BLaER1 treated with 17β-estradiol and CSF1 and Interleukin-3, amounts not matched to agents 10 nM and 100 nM (cell line): Measurements from ENCODE around the gene FAM187B.

Source experiments
- H3K27ac ChIP-seq, 11 experiments: shearing (Covaris generic); formaldehyde crosslinking; 2 replicates each; pipeline ENCODE4 v1.8.1; 2022
- H3K27me3 ChIP-seq, 11 experiments: shearing (Covaris generic); formaldehyde crosslinking; 2 replicates each; pipeline ENCODE4 v1.8.1; 2022
- H3K36me3 ChIP-seq, 11 experiments: shearing (Covaris generic); formaldehyde crosslinking; 2 replicates each; pipeline ENCODE4 v1.8.1; 2022
- H3K4me1 ChIP-seq, 10 experiments: shearing (Covaris generic); formaldehyde crosslinking; 2 replicates each; pipeline ENCODE4 v1.8.1; 2022
- H3K4me2 ChIP-seq, 11 experiments: shearing (Covaris generic); formaldehyde crosslinking; 2 replicates each; pipeline ENCODE4 v1.8.1; 2022
- H3K4me3 ChIP-seq, 10 experiments: shearing (Covaris generic); formaldehyde crosslinking; 2 replicates each; pipeline ENCODE4 v1.8.1; 2022
- H3K9ac ChIP-seq, 11 experiments: shearing (Covaris generic); formaldehyde crosslinking; 2 replicates each; pipeline ENCODE4 v1.8.1; 2022
- H3K9me3 ChIP-seq, 11 experiments: shearing (Covaris generic); formaldehyde crosslinking; replicated peaks in 1 of 11; 2 replicates each; pipeline ENCODE4 v1.8.1; 2022
- H4K20me1 ChIP-seq, 11 experiments: shearing (Covaris generic); formaldehyde crosslinking; 2 replicates each; pipeline ENCODE4 v1.8.1; 2022
- Cebpa-rat ChIP-seq, 11 experiments: shearing (Covaris generic); IDR thresholded peaks; 2 replicates each; pipeline ENCODE4 v1.8.1; 2022

The FAM187B gene

GRCh38 chr19:35212241-35212640 is 16.3 kb downstream of the FAM187B start:
- Histone ChIP-seq H3K4me2 (peak overlapping the region; percentile 81 to 97 (median 92)), H3K27me3 (no peaks in the 10 kb centered on the region), H3K4me1 (peaks cover 73 to 96% (median 90%) of the 10 kb centered on the region in 10 experiments), H3K9me3 (peaks cover 3 to 22% (median 10%) of the 10 kb centered on the region in 11 experiments; a peak in 19 of 22 replicates), H3K9ac (peak overlapping the region; percentile 56 to 78 (median 71); a peak in 21 of 22 replicates), H3K27ac (peak overlapping the region; percentile 80 to 90 (median 83)), H4K20me1 (no peaks in the 10 kb centered on the region), H3K4me3 (peak overlapping the region in 6 of 10 experiments; percentile 6 to 31 (median 14); a peak in 5 of 20 replicates), H3K36me3 (no peaks in the 10 kb centered on the region)
- no peak for TF ChIP-seq Cebpa-rat (IDR thresholded peaks at IDR 0.05)

GRCh38 chr19:35211545-35212230 is 16.9 kb downstream of the FAM187B start:
- peak overlapping the region; percentile 56 to 78 (median 71); a peak in 21 of 22 replicates for H3K9ac ChIP-seq
- peak; percentile 60 to 93 (median 84); a peak in 20 of 22 replicates for TF ChIP-seq Cebpa-rat (IDR thresholded peaks at IDR 0.05)
- H3K27me3 ChIP-seq = no peaks in the 10 kb centered on the region
- H3K36me3 ChIP-seq = no peaks in the 10 kb centered on the region
- peak overlapping the region in 7 of 10 experiments; percentile 6 to 31 (median 16); a peak in 6 of 20 replicates for H3K4me3 ChIP-seq
- peak overlapping the region; percentile 80 to 90 (median 83) for H3K27ac ChIP-seq
- peaks cover 73 to 97% (median 91%) of the 10 kb centered on the region in 10 experiments for H3K4me1 ChIP-seq
- H3K4me2 ChIP-seq = peak overlapping the region; percentile 81 to 97 (median 92)
- no peaks in the 10 kb centered on the region for H4K20me1 ChIP-seq
- H3K9me3 ChIP-seq = peaks cover under 1 to 16% (median 5%) of the 10 kb centered on the region in 11 experiments; a peak in 16 of 22 replicates

GRCh38 chr19:35209646-35210045 is 18.9 kb downstream of the FAM187B start:
- H3K27ac ChIP-seq = peak overlapping the region in 7 of 11 experiments; percentile 24 to 87 (median 82); a peak in 8 of 22 replicates
- TF ChIP-seq Cebpa-rat (IDR thresholded peaks at IDR 0.05) = no peak
- H3K9ac ChIP-seq = no peak overlapping the region

GRCh38 chr19:35208121-35208520 is 20.4 kb downstream of the FAM187B start:
- Histone ChIP-seq H3K27me3 (no peaks in the 10 kb centered on the region), H3K9me3 (peaks cover 0 to 11% (median 0%) of the 10 kb centered on the region in 11 experiments; a peak in 6 of 22 replicates), H4K20me1 (no peaks in the 10 kb centered on the region), H3K4me1 (peaks cover 70 to 95% (median 88%) of the 10 kb centered on the region in 10 experiments), H3K9ac (peak overlapping the region in 1 of 11 experiments; percentile 55; a peak in 1 of 22 replicates), H3K27ac (peak overlapping the region in 3 of 11 experiments; percentile 78 to 79 (median 78); a peak in 4 of 22 replicates), H3K4me2 (peak overlapping the region in 9 of 11 experiments; percentile 19 to 89 (median 77); a peak in 14 of 22 replicates), H3K4me3 (no peak overlapping the region), H3K36me3 (no peaks in the 10 kb centered on the region)
- TF ChIP-seq Cebpa-rat (IDR thresholded peaks at IDR 0.05) = no peak

More at GRCh38 chr19:35209646-35210045, 18.9 kb downstream of the FAM187B start:
- Histone ChIP-seq H3K4me1 (peaks cover 76 to 97% (median 91%) of the 10 kb centered on the region in 10 experiments), H3K9me3 (peaks cover 0 to 11% (median 0%) of the 10 kb centered on the region in 11 experiments; a peak in 6 of 22 replicates), H3K4me2 (peak overlapping the region in 6 of 11 experiments; percentile 81 to 93 (median 90); a peak in 11 of 22 replicates), H4K20me1 (no peaks in the 10 kb centered on the region), H3K27me3 (no peaks in the 10 kb centered on the region), H3K36me3 (no peaks in the 10 kb centered on the region), H3K4me3 (no peak overlapping the region)

- Histone ChIP-seq H3K27me3 (no peaks in the 10 kb centered on the region), H4K20me1 (no peaks in the 10 kb centered on the region), H3K4me3 (no peak overlapping the region), H3K9me3 (peaks cover 0 to 11% (median 2%) of the 10 kb centered on the region in 11 experiments; a peak in 9 of 22 replicates), H3K4me2 (peak overlapping the region; percentile 20 to 89 (median 75); a peak in 19 of 22 replicates), H3K4me1 (peaks cover 64 to 90% (median 82%) of the 10 kb centered on the region in 10 experiments), H3K9ac (peak overlapping the region in 4 of 11 experiments; percentile 6 to 68 (median 60); a peak in 6 of 22 replicates), H3K36me3 (no peaks in the 10 kb centered on the region), H3K27ac (peak overlapping the region in 7 of 11 experiments; percentile 32 to 79 (median 77); a peak in 14 of 22 replicates)
- TF ChIP-seq Cebpa-rat (IDR thresholded peaks at IDR 0.05) = no peak
These were observed 21.1 kb downstream of the FAM187B start for GRCh38 chr19:35207391-35207871.

GRCh38 chr19:35206855-35207254 is 21.7 kb downstream of the FAM187B start:
- Histone ChIP-seq H3K36me3 (no peaks in the 10 kb centered on the region), H3K4me3 (no peak overlapping the region; a peak in 1 of 20 replicates), H3K9me3 (peaks cover 0 to 11% (median 3%) of the 10 kb centered on the region in 11 experiments; a peak in 9 of 22 replicates), H3K9ac (peak overlapping the region in 7 of 11 experiments; percentile 13 to 73 (median 65); a peak in 13 of 22 replicates), H3K4me2 (peak overlapping the region; percentile 61 to 90 (median 77); a peak in 21 of 22 replicates), H3K27me3 (no peaks in the 10 kb centered on the region), H3K27ac (peak overlapping the region in 8 of 11 experiments; percentile 37 to 79 (median 66); a peak in 16 of 22 replicates), H3K4me1 (peaks cover 60 to 90% (median 82%) of the 10 kb centered on the region in 10 experiments), H4K20me1 (no peaks in the 10 kb centered on the region)
- TF ChIP-seq Cebpa-rat (IDR thresholded peaks at IDR 0.05) = no peak

- Histone ChIP-seq H3K9me3 (peaks cover 0 to 11% (median 3%) of the 10 kb centered on the region in 11 experiments; a peak in 9 of 22 replicates), H4K20me1 (no peaks in the 10 kb centered on the region; a peak in 1 of 22 replicates), H3K27ac (peak overlapping the region in 8 of 11 experiments; percentile 26 to 79 (median 66); a peak in 15 of 22 replicates), H3K9ac (peak overlapping the region in 7 of 11 experiments; percentile 13 to 73 (median 65); a peak in 13 of 22 replicates), H3K4me2 (peak overlapping the region; percentile 61 to 90 (median 77); a peak in 21 of 22 replicates), H3K4me3 (no peak overlapping the region; a peak in 1 of 20 replicates), H3K36me3 (no peaks in the 10 kb centered on the region), H3K4me1 (peaks cover 56 to 90% (median 78%) of the 10 kb centered on the region in 10 experiments), H3K27me3 (no peaks in the 10 kb centered on the region)
- TF ChIP-seq Cebpa-rat (IDR thresholded peaks at IDR 0.05) = no peak
These were observed 22.2 kb downstream of the FAM187B start for GRCh38 chr19:35206379-35206778.

- Histone ChIP-seq H3K9me3 (peaks cover 0 to 11% (median 3%) of the 10 kb centered on the region in 11 experiments; a peak in 9 of 22 replicates), H3K27me3 (no peaks in the 10 kb centered on the region), H4K20me1 (no peaks in the 10 kb centered on the region; a peak in 1 of 22 replicates), H3K4me3 (peak overlapping the region in 1 of 10 experiments; percentile 5; a peak in 1 of 20 replicates), H3K27ac (peak overlapping the region in 10 of 11 experiments; percentile 2 to 79 (median 60); a peak in 17 of 22 replicates), H3K36me3 (no peaks in the 10 kb centered on the region), H3K9ac (peak overlapping the region in 7 of 11 experiments; percentile 10 to 73 (median 31); a peak in 11 of 22 replicates), H3K4me1 (peaks cover 50 to 90% (median 73%) of the 10 kb centered on the region in 10 experiments), H3K4me2 (peak overlapping the region; percentile 61 to 90 (median 77))
- no peak for TF ChIP-seq Cebpa-rat (IDR thresholded peaks at IDR 0.05)
These were observed 22.7 kb downstream of the FAM187B start for GRCh38 chr19:35205733-35206323.
